Measurements from ENCODE around the gene ASPDH.

DNA sequence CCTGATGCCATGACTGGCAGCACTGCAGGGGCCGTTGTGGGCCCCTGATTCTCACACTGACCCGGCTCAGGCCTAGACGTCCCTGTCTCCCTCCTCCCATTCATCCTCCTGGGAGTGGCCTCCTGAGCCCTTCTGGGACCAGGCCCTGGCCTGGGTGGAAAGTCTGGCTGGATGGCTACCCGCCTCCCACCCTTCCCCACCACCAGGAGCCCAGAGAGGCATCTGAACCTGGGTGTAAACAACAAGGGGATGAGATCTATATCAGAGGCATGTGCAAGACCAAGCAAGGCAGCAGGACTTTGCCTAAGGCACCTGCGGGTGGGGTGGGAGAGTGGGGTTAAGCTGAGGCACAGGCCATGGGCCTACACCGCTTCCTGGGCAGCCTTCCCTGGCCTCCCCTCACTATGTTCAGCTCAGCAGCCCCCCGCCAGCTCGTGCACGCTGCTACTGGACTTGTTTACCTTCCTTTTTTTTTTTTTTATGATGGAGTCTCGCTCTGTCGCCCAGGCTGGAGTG is 22.0 kb upstream of the ASPDH start:
- TF ChIP-seq POLR2AphosphoS5 (IDR thresholded peaks at IDR 0.05; ENCODE audit: low read depth, low read length) (no peak), TAF1 (IDR thresholded peaks at IDR 0.05; ENCODE audit: borderline replicate concordance, low read depth, low read length) (no peak)
